ENCODE data around the gene STOX1.

The STOX1 gene

DNA sequence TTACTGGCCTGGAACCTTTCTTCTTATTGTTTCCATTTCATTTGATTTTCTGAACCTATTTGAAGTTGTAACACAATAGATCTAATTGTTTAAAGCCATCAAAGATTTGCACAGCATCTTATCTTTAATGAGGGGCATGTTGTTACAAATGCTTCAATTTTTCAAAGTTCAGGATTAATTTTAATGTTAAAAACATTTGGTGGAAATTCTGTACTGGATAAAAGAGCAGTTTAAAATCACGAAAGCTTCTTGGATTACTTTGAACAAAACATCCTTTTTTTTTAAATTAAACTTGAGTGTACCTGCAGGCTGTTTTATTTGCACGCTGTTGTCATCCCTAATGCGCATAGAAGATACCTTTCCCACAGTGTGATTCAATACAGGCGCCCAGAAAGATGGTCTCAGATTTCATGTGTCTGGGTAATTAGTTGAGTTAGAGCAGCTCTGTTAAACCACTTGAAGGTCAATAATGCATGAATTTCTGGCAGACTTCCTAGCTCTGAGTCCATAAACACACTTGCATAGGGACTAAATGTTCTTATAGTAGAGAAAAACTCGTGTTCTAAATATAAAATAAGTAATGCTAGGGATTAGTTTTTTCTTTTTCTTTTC is 44.5 kb downstream of the STOX1 start:
- no peaks in the 10 kb centered on the region for H3K27me3 ChIP-seq (ENCODE audit: control insufficient read depth, insufficient read depth, low read length)
- no peak overlapping the region for H3K9ac ChIP-seq (ENCODE audit: low read length)
- peak overlapping the region; percentile 38 for H3K27ac ChIP-seq (ENCODE audit: low read depth, low read length)
- no peaks in the 10 kb centered on the region for H3K4me1 ChIP-seq (ENCODE audit: control insufficient read depth, insufficient read depth, low read length)
- no peak overlapping the region for H3K4me3 ChIP-seq (ENCODE audit: low read length)
- H3K36me3 ChIP-seq (ENCODE audit: control insufficient read depth, insufficient read depth, low read length), result no peaks in the 10 kb centered on the region

DNA sequence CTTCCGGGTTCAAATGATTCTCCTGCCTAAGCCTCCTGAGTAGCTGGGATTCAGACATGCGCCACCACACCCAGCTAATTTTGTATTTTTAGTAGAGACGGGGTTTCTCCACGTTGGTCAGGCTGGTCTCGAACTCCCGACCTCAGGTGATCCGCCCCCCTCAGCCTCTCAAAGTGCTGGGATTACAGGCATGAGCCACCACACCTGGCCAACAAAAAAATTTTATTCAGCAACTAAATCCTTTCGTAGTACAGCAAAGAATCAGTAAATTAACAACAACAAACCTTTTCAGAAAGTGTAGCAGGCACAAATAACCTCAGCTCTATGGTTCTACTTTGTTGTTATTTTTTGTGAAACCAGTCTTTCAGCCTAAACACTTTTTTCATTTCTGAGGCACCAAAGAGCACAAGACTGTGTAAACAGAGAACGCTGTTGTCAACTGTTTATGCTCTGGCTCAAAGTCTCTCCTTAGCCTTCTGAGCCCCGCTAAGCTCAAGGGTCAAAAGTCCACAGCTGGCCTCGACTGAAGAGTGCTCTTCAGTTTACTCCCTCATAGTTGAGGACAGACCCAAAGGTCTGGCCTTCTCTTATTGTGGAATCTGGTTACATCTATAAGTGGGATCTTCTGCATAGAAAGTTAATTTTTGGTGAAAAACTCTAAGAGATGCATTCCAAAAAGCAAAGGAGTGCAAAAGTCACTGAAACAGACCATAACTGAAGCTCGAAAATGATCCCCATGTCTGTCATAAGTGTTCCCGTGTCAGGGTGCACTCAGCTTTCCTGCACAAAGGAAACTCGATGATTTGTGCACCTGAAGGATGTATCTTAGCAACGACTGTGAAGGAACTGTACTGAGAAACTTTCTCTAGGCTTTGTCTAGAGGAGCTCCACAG is 49.2 kb downstream of the STOX1 start:
- H3K4me3 ChIP-seq (ENCODE audit: low read length), result no peak overlapping the region
- H3K27me3 ChIP-seq (ENCODE audit: control insufficient read depth, insufficient read depth, low read length), result no peaks in the 10 kb centered on the region
- no peak overlapping the region for H3K27ac ChIP-seq (ENCODE audit: low read depth, low read length)
- no peaks in the 10 kb centered on the region for H3K4me1 ChIP-seq (ENCODE audit: control insufficient read depth, insufficient read depth, low read length)
- H3K9ac ChIP-seq (ENCODE audit: low read length), result no peak overlapping the region
- H3K36me3 ChIP-seq (ENCODE audit: control insufficient read depth, insufficient read depth, low read length), result no peaks in the 10 kb centered on the region

DNA sequence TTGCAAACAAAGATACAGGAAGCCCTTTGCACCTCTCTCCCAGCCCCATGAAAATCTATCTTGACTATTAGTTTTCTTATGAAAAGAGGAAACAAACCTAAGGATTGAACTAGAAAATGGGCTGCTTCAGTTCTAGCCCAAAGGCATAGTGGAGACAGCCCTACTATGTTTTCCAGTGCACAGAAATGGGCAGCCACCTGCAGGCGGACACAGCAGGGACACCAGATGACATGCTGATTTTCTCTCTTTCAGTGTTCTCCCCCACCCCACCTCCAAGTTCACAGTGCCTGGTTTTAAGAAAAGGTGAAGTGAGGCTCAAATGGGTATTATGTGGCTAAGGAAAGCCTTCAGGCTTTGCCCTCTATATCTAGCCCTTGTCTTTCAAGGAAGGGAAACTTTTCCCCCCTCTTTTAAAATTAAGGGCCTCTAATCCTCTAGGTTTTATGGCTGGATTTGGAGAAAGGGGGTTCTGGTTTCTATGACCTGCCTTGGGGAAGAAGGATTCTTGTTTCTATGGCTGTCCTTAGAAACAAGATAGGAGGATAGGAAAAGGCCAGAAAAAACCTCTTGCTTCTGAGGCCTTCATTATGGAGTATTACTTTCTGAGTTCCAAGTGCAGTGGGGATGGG is 50.3 kb downstream of the STOX1 start:
- Histone ChIP-seq H3K27me3 (ENCODE audit: control insufficient read depth, insufficient read depth, low read length) (no peaks in the 10 kb centered on the region), H3K36me3 (ENCODE audit: control insufficient read depth, insufficient read depth, low read length) (no peaks in the 10 kb centered on the region), H3K4me1 (ENCODE audit: control insufficient read depth, insufficient read depth, low read length) (no peaks in the 10 kb centered on the region), H3K4me3 (ENCODE audit: low read length) (no peak overlapping the region), H3K27ac (ENCODE audit: low read depth, low read length) (no peak overlapping the region), H3K9ac (ENCODE audit: low read length) (no peak overlapping the region)

DNA sequence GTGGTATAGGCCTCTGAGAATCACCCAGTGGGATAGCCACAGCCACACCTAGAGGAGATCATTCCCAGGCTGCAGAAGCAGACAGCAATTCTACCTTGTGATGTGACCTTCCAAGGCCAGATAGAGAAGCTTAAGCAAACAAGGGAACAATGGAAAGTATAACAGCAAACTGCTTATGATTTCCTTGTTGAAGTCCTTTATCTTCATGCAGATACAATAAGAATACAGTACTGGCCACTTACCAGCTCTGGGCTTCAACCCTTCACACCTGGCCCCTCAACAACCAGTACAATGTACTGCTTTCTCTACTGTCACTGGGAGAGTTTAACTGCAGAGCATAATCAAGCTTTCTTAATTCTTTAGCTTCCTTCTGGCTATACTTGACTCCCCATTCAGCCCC is 51.2 kb downstream of the STOX1 start:
- no peaks in the 10 kb centered on the region for H3K4me1 ChIP-seq (ENCODE audit: control insufficient read depth, insufficient read depth, low read length)
- no peaks in the 10 kb centered on the region for H3K36me3 ChIP-seq (ENCODE audit: control insufficient read depth, insufficient read depth, low read length)
- H3K9ac ChIP-seq (ENCODE audit: low read length), result no peak overlapping the region
- H3K27ac ChIP-seq (ENCODE audit: low read depth, low read length), result no peak overlapping the region
- H3K27me3 ChIP-seq (ENCODE audit: control insufficient read depth, insufficient read depth, low read length), result no peaks in the 10 kb centered on the region
- H3K4me3 ChIP-seq (ENCODE audit: low read length), result no peak overlapping the region

DNA sequence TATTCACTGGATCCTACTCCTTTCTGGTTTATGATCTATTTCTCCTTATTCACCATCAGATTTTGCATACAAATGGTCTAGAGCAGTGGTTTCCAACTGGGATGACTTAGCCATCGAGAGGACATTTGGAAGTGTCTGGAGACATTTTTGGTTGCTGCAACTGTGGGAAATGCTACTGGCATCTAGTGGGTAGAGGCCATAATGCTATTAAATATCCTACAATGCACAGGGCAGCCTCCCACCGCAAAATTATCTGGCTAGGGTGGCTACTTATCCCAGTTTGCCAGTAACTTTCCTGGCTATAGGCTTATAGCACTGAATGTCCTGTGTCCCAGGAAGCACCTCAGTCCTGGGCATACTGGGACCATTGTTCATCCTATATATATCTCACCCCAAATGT is 52.3 kb downstream of the STOX1 start:
- H3K4me3 ChIP-seq (ENCODE audit: low read length), result no peak overlapping the region
- H3K27me3 ChIP-seq (ENCODE audit: control insufficient read depth, insufficient read depth, low read length), result no peaks in the 10 kb centered on the region
- H3K36me3 ChIP-seq (ENCODE audit: control insufficient read depth, insufficient read depth, low read length), result no peaks in the 10 kb centered on the region
- no peaks in the 10 kb centered on the region for H3K4me1 ChIP-seq (ENCODE audit: control insufficient read depth, insufficient read depth, low read length)
- H3K9ac ChIP-seq (ENCODE audit: low read length), result no peak overlapping the region
- H3K27ac ChIP-seq (ENCODE audit: low read depth, low read length), result no peak overlapping the region

DNA sequence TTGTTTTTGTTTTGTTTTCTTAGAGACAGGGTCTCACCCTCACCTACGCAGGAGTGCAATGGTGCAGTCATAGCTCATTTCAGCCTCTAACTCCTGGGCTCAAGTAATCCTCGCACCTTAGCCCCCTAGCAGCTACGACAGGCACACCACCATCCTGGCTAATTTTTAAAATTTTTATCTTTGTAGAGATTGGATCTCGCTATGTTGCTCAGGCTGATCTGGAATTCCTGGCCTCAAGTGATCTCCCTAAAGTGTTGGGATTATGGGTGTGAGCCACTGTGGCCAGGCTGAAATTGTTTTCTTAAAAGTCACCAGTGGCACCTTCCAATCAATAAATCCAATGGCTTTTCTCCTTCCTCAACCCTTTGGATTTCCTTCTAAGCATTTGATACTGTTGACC is 52.9 kb downstream of the STOX1 start:
- Histone ChIP-seq H3K27me3 (ENCODE audit: control insufficient read depth, insufficient read depth, low read length) (no peaks in the 10 kb centered on the region), H3K4me3 (ENCODE audit: low read length) (no peak overlapping the region), H3K27ac (ENCODE audit: low read depth, low read length) (no peak overlapping the region), H3K9ac (ENCODE audit: low read length) (no peak overlapping the region), H3K4me1 (ENCODE audit: control insufficient read depth, insufficient read depth, low read length) (no peaks in the 10 kb centered on the region), H3K36me3 (ENCODE audit: control insufficient read depth, insufficient read depth, low read length) (no peaks in the 10 kb centered on the region)

DNA sequence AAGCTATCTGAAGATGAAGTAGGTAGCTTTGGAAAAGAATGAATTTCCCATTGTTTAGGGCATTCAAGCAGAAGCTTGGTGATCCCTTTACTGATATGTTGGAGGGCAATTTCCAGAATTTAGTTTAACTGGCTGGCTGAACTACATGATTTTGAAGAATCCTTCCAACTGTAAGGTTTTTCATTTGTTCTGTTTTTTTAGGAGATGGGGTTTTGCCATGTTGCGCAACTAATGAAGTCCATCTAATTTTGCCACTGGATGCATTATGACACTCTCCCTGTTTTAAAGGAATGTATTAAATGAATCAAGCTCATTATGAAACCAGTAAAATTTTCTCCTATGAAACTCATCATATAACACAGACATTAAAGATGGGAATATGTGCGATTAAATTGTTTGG is 67.7 kb downstream of the STOX1 start:
- Histone ChIP-seq H3K4me3 (ENCODE audit: low read length) (no peak overlapping the region), H3K4me1 (ENCODE audit: control insufficient read depth, insufficient read depth, low read length) (peaks cover under 1% of the 10 kb centered on the region), H3K27me3 (ENCODE audit: control insufficient read depth, insufficient read depth, low read length) (no peaks in the 10 kb centered on the region), H3K36me3 (ENCODE audit: control insufficient read depth, insufficient read depth, low read length) (no peaks in the 10 kb centered on the region), H3K27ac (ENCODE audit: low read depth, low read length) (no peak overlapping the region), H3K9ac (ENCODE audit: low read length) (no peak overlapping the region)

DNA sequence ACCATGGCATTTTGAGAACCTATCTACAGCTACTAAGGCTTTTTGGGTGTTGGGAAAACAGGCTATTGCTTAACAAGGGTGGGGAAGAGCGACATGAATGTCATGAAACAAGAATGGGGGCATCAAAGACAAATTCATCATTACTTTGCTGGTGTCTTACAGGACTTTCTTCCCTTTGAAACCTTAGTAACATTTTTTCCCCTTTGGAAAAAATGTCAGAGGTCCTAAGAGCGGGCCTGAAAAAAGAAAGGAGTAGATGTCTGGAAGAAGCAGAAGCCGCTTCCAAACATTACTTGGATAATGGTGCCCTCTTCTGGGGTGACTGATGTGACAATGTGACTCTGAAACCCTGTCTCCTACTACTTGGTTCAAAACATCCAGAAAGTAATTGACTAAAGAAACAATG is 70.0 kb downstream of the STOX1 start:
- no peak overlapping the region for H3K4me3 ChIP-seq (ENCODE audit: low read length)
- no peaks in the 10 kb centered on the region for H3K27me3 ChIP-seq (ENCODE audit: control insufficient read depth, insufficient read depth, low read length)
- H3K27ac ChIP-seq (ENCODE audit: low read depth, low read length), result no peak overlapping the region
- H3K4me1 ChIP-seq (ENCODE audit: control insufficient read depth, insufficient read depth, low read length), result peaks cover 11% of the 10 kb centered on the region
- no peaks in the 10 kb centered on the region for H3K36me3 ChIP-seq (ENCODE audit: control insufficient read depth, insufficient read depth, low read length)
- H3K9ac ChIP-seq (ENCODE audit: low read length), result no peak overlapping the region

DNA sequence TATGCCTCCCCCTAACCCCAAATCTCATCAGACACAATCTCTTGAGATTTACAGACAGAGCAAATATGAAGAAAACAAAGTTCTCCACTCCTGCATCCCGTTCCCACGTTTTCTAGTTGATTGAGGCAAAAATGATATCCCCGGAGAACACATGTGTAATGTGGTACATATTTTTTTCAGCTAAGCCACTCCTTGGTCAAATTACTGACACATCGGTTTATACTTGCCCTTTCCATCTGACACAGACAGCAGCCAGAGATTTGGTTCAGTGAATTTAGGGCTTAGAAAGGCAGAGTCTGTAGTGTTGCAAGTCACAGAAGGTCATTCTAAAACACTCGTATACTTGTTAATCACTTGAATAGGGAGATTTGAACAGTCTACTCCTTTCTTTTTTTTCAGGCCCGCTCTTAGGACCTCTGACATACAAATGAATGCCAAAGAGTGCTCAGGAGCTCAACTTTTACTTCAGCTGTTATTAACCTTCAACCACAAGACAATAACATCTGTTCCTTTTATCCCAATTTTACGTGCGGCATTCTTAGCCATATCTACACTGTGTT is 71.9 kb downstream of the STOX1 start:
- no peak overlapping the region for H3K9ac ChIP-seq (ENCODE audit: low read length)
- no peak overlapping the region for H3K4me3 ChIP-seq (ENCODE audit: low read length)
- H3K27me3 ChIP-seq (ENCODE audit: control insufficient read depth, insufficient read depth, low read length), result no peaks in the 10 kb centered on the region
- no peak overlapping the region for H3K27ac ChIP-seq (ENCODE audit: low read depth, low read length)
- peaks cover 12% of the 10 kb centered on the region for H3K4me1 ChIP-seq (ENCODE audit: control insufficient read depth, insufficient read depth, low read length)
- H3K36me3 ChIP-seq (ENCODE audit: control insufficient read depth, insufficient read depth, low read length), result no peaks in the 10 kb centered on the region

DNA sequence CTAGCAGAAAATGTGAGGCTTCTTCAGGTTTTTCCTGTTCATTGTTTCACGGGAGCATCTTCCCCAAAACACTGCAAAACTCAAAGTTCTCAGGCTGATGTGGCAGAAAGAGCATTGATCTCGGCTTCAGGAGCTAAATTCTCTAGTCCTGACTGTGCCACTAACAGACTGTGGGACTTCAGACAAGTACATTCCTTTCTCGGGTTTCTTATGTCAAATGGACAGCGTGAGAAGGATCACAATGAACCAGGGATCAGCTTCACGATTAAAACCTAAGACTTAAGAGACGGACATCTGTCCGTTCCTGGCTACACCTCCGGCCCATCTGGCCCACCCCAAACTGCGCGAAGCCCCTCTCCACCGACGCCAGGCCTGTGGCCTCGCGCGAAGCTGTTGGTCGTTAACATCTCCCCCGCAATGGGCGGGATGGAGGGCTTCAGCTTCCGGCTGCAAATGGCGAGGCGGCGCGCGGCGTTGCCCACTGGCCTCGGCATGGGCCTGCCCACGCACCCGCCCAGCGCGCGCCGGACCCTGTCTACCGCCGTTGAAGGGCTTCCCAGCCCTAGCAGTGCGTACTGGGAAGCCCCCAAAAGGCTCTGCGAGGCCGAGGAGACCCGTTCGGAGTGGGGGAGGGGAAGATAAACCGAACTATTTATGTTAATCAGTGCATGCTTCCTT is 73.2 kb downstream of the STOX1 start:
- H3K4me1 ChIP-seq (ENCODE audit: control insufficient read depth, insufficient read depth, low read length), result peaks cover 12% of the 10 kb centered on the region
- H3K36me3 ChIP-seq (ENCODE audit: control insufficient read depth, insufficient read depth, low read length), result no peaks in the 10 kb centered on the region
- H3K27me3 ChIP-seq (ENCODE audit: control insufficient read depth, insufficient read depth, low read length), result no peaks in the 10 kb centered on the region
- peak overlapping the region; percentile 75 for H3K9ac ChIP-seq (ENCODE audit: low read length)
- peak overlapping the region; percentile 100 for H3K27ac ChIP-seq (ENCODE audit: low read depth, low read length)
- H3K4me3 ChIP-seq (ENCODE audit: low read length), result peak overlapping the region; percentile 90

DNA sequence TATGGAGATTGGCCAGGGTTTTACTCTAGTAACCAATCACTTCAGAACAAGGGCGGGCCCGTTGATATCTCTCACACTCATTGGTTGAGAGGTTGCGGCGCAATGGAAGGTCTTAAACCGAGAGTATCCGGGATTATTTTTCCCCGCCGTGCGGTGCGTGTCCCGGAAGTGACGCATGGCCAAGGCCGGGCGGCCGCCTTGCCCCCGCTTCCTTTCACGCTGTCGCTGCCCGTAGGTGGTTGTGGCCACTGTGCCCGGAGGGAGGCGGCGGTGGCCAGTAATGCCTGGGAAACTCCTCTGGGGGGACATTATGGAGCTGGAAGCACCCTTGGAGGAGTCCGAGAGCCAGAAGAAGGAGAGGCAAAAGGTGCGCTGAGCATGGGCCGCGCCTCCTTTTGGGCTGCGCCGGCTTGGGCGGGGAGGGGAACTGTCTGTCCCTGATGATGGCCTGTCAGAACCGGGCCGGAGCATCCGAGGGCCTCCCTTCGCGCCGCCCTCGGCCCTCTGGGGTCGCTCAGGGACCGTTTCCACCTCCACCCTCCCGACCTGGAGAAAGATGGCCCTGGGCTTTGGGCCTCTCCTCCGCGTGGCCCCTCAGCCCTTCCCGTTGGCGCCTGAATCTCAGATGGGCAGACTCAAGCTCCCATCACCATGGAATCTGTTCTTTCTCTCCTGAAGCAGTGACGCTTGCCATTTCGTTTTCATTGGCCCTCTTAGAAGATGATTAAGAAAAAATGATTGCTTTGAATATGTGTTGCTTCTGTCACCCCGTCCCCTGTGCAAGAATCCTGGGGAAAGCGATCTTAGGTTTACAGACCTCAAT is 74.0 kb downstream of the STOX1 start, which contains the start of gene DDX50:
Gene DDX50 (plus strand): TSS at position 211 of the 823 bp plus-strand sequence. CDS start 70 bp downstream, at position 281.
- H3K4me1 ChIP-seq (ENCODE audit: control insufficient read depth, insufficient read depth, low read length), result peaks cover 12% of the 10 kb centered on the region
- H3K4me3 ChIP-seq (ENCODE audit: low read length), result peak within 1 kb of the TSS; percentile 95

More for the DNA sequence above, 74.0 kb downstream of the STOX1 start, which contains the start of gene DDX50:
- Histone ChIP-seq H3K27ac (ENCODE audit: low read depth, low read length) (peak within 1 kb of the TSS; percentile 100), H3K9ac (ENCODE audit: low read length) (peak within 1 kb of the TSS; percentile 99), H3K36me3 (ENCODE audit: control insufficient read depth, insufficient read depth, low read length) (no peaks in the 10 kb centered on the region), H3K27me3 (ENCODE audit: control insufficient read depth, insufficient read depth, low read length) (no peaks in the 10 kb centered on the region)
